DND-41 (cell line): ENCODE measurements around the gene TSC22D2.

Experiments
- ATAC-seq: fragments of 200-7000 bp; cut with Tn5 transposase; 3 replicates; pipeline ENCODE4 v1.9.1; 2021; ENCODE audit warnings: low read depth; ENCODE audit not compliant: insufficient read depth
- DNase-seq: peaks from one replicate; pipeline ENCODE4 v3.0.0-alpha.2; 2020
- H2AFZ ChIP-seq: 2 replicates; pipeline ENCODE4 v1.6.0; 2012; ENCODE audit warnings: low read depth, low read length
- H3K27ac ChIP-seq: 2 replicates; pipeline ENCODE4 v1.5.1; 2012; ENCODE audit warnings: low read length, inconsistent platforms
- H3K27me3 ChIP-seq: fragments of 200-600 bp; sonication (generic); 2 replicates; pipeline ENCODE4 v1.6.0; 2012; ENCODE audit warnings: low read length, mild to moderate bottlenecking, inconsistent platforms; ENCODE audit not compliant: insufficient read depth, poor library complexity
- H3K36me3 ChIP-seq: 2 replicates; pipeline ENCODE4 v1.5.1; 2012; ENCODE audit warnings: low read length, inconsistent platforms; ENCODE audit not compliant: insufficient read depth
- H3K4me1 ChIP-seq: 2 replicates; pipeline ENCODE4 v1.5.1; 2012; ENCODE audit warnings: mild to moderate bottlenecking, low read length; ENCODE audit not compliant: insufficient read depth
- H3K4me2 ChIP-seq: 2 replicates; pipeline ENCODE4 v1.6.0; 2012; ENCODE audit warnings: mild to moderate bottlenecking, moderate library complexity, low read length, inconsistent platforms; ENCODE audit not compliant: insufficient read depth
- H3K4me3 ChIP-seq, 2 experiments: fragments of 200-600 bp in 1 of 2; shearing (Covaris generic) in 1 of 2; 2 replicates each; pipeline ENCODE4 v1.5.1; 2012 to 2016; ENCODE audit warnings: inconsistent platforms in 2 of 2, low read length in 2 of 2, mild to moderate bottlenecking in 2 of 2, low read depth in 1 of 2, moderate library complexity in 1 of 2
- H3K79me2 ChIP-seq: 2 replicates; pipeline ENCODE4 v1.6.0; 2012; ENCODE audit warnings: low read length, inconsistent platforms; ENCODE audit not compliant: insufficient read depth
- H3K9ac ChIP-seq: 2 replicates; pipeline ENCODE4 v1.6.0; 2012; ENCODE audit warnings: low read depth, mild to moderate bottlenecking, inconsistent platforms, low read length, moderate library complexity
- H3K9me3 ChIP-seq: 2 replicates; pipeline ENCODE4 v1.5.1; 2012; ENCODE audit warnings: low read length, moderate library complexity, mild to moderate bottlenecking, inconsistent platforms; ENCODE audit not compliant: insufficient read depth, severe bottlenecking
- H4K20me1 ChIP-seq: 2 replicates; pipeline ENCODE4 v1.6.0; 2012; ENCODE audit warnings: low read length; ENCODE audit not compliant: insufficient read depth
- EZH2 ChIP-seq: IDR thresholded peaks from 3 replicates; pipeline ENCODE4 v1.6.1; 2012; ENCODE audit warnings: borderline replicate concordance, low read depth, mild to moderate bottlenecking, moderate library complexity, low read length, inconsistent platforms; ENCODE audit not compliant: severe bottlenecking
- TF ChIP-seq, protein P1 (sequence below): IDR thresholded peaks from 2 replicates; pipeline ENCODE4 v1.5.1; 2012; ENCODE audit warnings: borderline replicate concordance, low read length, moderate library complexity, mild to moderate bottlenecking; ENCODE audit not compliant: poor library complexity, severe bottlenecking; ENCODE audit errors: extremely low read depth

TSC22D2 gene

DNA sequence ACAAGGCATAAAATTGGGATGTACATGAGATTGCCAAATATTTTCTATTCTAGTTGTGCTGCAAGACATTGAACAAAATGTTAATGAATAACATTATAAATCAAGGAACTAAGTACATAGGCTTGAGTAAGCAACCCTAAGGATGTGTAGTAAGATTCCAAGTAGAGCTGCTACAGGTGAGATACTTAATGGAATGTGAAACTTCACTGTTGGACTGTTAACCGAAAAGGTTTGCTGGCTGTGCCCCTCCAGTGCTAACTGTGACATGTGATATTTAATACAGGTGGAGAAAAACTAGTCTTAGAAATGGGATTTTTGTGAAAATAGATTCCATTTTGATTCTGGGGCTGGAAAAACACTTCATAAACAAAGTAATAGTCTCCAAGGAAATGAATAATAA is 52.4 kb downstream of the TSC22D2 start:
- H3K4me3 ChIP-seq: no peak overlapping the region
- no peak for DNase-seq
- H3K27me3 ChIP-seq: no peaks in the 10 kb centered on the region
- no peaks in the 10 kb centered on the region for H3K4me1 ChIP-seq
- no peak overlapping the region for H3K9ac ChIP-seq
- H3K79me2 ChIP-seq: no peaks in the 10 kb centered on the region
- H2AFZ ChIP-seq: no peak overlapping the region
- 0 out of 2 replicates have a peak, but pooled peaks cover under 1% of the 10 kb centered on the region for H4K20me1 ChIP-seq
- no peaks in the 10 kb centered on the region for H3K9me3 ChIP-seq
- peaks cover 24% of the 10 kb centered on the region for H3K36me3 ChIP-seq
- H3K27ac ChIP-seq: no peak overlapping the region
- TF ChIP-seq, protein P1, sequence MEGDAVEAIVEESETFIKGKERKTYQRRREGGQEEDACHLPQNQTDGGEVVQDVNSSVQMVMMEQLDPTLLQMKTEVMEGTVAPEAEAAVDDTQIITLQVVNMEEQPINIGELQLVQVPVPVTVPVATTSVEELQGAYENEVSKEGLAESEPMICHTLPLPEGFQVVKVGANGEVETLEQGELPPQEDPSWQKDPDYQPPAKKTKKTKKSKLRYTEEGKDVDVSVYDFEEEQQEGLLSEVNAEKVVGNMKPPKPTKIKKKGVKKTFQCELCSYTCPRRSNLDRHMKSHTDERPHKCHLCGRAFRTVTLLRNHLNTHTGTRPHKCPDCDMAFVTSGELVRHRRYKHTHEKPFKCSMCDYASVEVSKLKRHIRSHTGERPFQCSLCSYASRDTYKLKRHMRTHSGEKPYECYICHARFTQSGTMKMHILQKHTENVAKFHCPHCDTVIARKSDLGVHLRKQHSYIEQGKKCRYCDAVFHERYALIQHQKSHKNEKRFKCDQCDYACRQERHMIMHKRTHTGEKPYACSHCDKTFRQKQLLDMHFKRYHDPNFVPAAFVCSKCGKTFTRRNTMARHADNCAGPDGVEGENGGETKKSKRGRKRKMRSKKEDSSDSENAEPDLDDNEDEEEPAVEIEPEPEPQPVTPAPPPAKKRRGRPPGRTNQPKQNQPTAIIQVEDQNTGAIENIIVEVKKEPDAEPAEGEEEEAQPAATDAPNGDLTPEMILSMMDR: no peak
- no peak for ATAC-seq
- no peak overlapping the region for H3K4me2 ChIP-seq

DNA sequence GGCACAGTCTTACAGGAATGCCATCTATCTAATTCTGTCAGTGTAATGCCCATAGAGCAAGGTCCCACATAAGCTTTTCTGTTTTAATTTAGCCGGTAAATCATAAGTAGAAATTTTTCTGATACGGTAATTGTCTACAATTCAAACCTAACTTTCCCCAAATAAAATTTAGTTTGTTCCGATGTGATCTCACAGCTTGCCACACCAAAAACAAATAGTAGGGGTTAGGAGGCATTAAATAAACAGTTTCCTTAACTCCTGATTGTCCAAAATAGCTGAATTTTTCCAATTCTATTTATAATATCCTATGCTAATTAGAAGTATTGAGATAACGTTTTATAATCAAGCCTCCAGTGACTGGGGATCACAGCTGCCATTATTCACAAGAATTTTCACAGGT is 53.3 kb downstream of the TSC22D2 start:
- TF ChIP-seq, protein P1: no peak
- TF ChIP-seq EZH2: no peak
- H3K27me3 ChIP-seq: no peaks in the 10 kb centered on the region
- no peaks in the 10 kb centered on the region for H3K4me1 ChIP-seq
- H3K9me3 ChIP-seq: no peaks in the 10 kb centered on the region
- no peak overlapping the region for H3K27ac ChIP-seq
- H3K36me3 ChIP-seq: peaks cover 24% of the 10 kb centered on the region
- H3K79me2 ChIP-seq: no peaks in the 10 kb centered on the region
- H2AFZ ChIP-seq: no peak overlapping the region
- H3K9ac ChIP-seq: no peak overlapping the region
- H3K4me2 ChIP-seq: no peak overlapping the region
- no peaks in the 10 kb centered on the region for H4K20me1 ChIP-seq
- H3K4me3 ChIP-seq: no peak overlapping the region
- no peak for ATAC-seq
- DNase-seq: no peak

DNA sequence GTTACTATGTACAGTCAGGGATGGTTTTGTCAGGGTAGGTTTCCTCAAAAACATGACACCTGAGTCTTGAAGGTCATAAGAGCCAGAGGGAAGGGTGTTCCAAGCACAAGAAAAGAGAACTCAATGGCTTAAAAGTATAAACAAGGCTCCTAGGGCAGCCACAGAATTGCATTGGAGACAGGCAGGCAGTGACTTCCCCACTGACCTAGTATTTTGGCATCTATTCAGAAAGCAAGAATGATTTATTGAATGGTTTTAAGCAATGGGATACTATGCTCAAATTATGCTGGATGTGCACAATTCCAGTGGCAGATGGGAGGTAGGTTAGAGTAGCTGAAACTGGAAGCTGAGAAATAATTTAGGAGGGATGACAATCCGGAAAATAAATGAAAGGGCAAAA is 54.0 kb downstream of the TSC22D2 start:
- H3K79me2 ChIP-seq: no peaks in the 10 kb centered on the region
- TF ChIP-seq, protein P1: no peak
- no peak for TF ChIP-seq EZH2
- no peak overlapping the region for H3K4me3 ChIP-seq
- no peak overlapping the region for H3K4me2 ChIP-seq
- no peak overlapping the region for H2AFZ ChIP-seq
- ATAC-seq (no peak), DNase-seq (no peak)
- no peaks in the 10 kb centered on the region for H3K27me3 ChIP-seq
- H3K4me1 ChIP-seq: no peaks in the 10 kb centered on the region
- H4K20me1 ChIP-seq: no peaks in the 10 kb centered on the region
- no peak overlapping the region for H3K27ac ChIP-seq
- H3K9ac ChIP-seq: no peak overlapping the region
- no peaks in the 10 kb centered on the region for H3K9me3 ChIP-seq
- H3K36me3 ChIP-seq: peaks cover 23% of the 10 kb centered on the region

DNA sequence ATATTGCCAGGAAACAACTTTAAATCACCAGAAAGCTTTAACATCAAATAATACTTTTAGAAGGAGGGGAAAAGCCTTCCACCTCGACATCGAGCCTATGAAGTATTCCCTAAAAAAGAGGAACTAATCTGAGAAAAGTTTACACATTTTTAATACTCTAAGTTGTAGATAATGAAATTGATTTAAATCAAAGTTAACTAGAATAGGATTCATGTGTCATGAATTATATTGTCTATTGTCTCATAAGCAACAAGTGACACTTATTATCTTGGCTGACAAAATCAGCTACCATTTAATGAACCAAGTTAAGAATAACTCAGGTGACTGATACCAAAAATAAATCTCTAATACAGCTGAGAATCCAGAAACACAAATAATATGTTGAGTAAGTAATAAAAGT is 56.6 kb downstream of the TSC22D2 start:
- Histone ChIP-seq H3K9ac (no peak overlapping the region), H3K9me3 (no peaks in the 10 kb centered on the region), H2AFZ (no peak overlapping the region), H3K27ac (no peak overlapping the region), H3K27me3 (no peaks in the 10 kb centered on the region), H3K4me3 (no peak overlapping the region), H3K4me1 (no peaks in the 10 kb centered on the region), H3K79me2 (no peaks in the 10 kb centered on the region), H3K36me3 (peaks cover under 1% of the 10 kb centered on the region; the same call in 1 of the 2 replicates), H3K4me2 (no peak overlapping the region), H4K20me1 (no peaks in the 10 kb centered on the region)
- DNase-seq (no peak), ATAC-seq (no peak)
- TF ChIP-seq, protein P1: no peak
